ENCODE results near the gene NR4A3.
A peak's percentile ranks its signal among the peaks of the same experiment; 100 is the strongest.

NR4A3 gene

GRCh38 chr9:99885747-99886146 lies 64.1 kb downstream of the NR4A3 start:
- DNase-seq, result no peak

DNA sequence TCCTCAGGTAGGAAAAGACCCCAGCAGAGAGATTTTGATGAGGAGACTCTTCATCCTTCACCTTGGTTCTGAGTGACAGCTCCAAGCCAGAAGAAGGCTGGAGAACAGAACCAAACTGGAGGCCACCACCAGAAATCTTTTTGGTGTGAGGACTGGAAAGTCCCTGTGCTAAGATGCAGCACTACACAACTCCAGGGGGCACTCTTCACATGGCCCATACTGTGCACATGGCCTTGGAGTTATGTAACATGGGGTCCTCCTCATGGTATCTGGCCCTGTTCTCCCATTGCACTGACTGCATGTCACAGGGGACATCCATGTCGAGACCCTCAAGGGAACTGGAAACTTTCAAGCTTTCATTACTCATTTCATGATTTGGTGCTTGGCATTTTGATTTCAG lies 67.4 kb downstream of the NR4A3 start:
- DNase-seq, result no peak

DNA sequence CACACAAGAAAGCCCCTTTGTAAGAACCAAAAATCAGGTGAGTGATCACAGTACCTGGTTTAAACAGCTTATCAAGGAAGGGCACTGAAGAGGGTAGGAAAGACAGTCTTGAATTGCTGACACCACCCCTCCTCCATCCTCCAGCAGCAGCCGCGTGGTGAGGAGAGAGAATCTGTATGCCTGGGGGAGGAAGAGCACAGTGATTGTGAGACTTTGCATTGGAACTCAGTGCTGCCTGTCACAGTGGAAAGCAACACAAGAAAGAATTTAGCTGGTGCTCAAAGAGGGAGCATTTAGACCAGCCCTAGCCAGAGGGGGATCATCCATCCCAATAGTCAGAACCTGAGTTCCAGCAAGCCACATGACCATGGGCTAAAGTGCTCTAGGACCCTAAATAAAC lies 73.1 kb downstream of the NR4A3 start:
- no peak for DNase-seq

GRCh38 chr9:99895510-99895909 lies 73.8 kb downstream of the NR4A3 start:
- DNase-seq, result no peak

DNA sequence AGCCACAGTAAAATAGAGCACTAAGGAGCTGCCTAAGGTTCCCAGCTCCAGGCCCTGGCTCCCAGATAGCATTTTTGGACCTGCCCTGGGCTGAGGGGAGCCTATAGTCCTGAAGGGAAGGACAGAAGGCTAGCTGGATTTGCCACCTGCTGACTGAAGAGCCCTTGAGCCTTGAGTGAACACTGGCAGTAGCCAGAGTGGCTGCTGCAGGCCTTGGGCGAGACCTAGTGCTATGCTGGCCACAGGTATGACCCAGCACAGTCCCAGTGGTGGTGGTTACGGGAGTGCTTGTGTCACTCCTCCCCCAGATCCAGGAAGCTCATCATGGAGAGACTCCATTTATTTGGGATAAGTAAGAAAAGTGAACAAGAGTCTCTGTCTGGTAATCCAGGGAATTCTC lies 74.4 kb downstream of the NR4A3 start:
- DNase-seq, result no peak

GRCh38 chr9:99903393-99903792 lies 81.7 kb downstream of the NR4A3 start:
- DNase-seq, result no peak

- no peak for DNase-seq
Measured at GRCh38 chr9:99905833-99906402, 84.2 kb downstream of the NR4A3 start.

DNA sequence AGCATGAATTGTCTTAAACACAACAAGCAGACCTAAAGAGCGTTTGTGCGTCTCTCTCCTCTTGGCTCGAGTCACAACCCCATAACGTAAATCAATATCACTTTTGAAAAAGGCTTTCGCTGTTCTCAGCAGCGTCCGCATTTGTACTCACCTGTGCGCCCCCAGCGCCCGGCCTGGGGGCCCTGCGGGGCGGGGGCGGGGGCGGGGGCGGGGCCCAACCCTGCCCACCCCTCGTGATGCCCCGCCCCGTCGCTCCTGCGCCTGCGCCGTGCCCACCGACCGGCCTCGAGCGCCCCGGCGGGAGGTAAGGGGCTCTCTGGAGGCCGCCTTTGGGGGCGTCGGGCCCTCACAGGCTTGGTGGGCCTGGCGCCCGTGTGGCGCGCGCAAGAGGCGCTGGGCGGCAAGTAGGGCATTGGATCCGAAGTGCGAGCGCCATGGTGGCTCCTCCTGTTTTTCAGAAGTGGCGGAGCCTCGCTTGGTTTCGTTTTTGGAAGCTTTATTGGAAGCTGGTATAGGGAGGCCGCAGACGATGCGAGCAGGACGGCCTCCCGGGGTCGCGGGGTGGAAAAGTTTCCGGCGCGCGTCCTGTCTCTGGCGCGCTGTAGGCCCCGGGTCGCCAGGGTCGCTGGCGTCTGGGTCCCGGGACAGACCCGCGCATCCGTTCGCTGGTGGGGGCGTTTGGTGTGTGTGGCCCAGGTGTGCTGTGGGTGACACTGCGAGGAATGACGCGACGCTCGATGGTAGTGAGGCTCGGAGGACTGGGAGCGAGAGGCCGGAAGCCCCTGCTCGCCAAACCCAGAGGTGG lies 84.9 kb downstream of the NR4A3 start, which contains the start of gene STX17:
STX17 (plus strand) TSS at position 252 of the 805 bp plus-strand sequence. CDS start 8,586 bp downstream, outside the sequence.
- peak; percentile 37 for DNase-seq

- no peak for DNase-seq
Measured at GRCh38 chr9:99907208-99907532, 85.5 kb downstream of the NR4A3 start.

DNA sequence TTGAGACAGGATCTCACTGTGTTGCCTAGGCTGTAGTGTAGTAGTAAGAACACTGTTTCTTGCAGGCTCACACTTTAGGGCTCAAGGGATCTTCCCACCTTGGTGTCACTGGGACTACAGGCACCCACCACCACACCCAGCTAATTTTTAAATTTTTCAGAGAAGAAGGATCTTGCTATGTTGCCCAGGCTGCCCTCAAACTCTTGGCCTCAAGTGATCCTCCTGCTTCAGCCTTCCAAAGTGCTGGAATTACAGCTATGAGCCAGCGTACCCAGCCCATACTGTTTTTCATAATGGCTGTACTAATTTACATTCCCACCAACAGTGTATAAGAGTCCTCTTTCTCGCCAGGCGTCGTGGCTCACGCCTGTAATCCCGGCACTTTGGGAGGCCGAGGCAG lies 89.9 kb downstream of the NR4A3 start:
- DNase-seq, result no peak
